ENCODE data around the gene SRSF3.

DNA sequence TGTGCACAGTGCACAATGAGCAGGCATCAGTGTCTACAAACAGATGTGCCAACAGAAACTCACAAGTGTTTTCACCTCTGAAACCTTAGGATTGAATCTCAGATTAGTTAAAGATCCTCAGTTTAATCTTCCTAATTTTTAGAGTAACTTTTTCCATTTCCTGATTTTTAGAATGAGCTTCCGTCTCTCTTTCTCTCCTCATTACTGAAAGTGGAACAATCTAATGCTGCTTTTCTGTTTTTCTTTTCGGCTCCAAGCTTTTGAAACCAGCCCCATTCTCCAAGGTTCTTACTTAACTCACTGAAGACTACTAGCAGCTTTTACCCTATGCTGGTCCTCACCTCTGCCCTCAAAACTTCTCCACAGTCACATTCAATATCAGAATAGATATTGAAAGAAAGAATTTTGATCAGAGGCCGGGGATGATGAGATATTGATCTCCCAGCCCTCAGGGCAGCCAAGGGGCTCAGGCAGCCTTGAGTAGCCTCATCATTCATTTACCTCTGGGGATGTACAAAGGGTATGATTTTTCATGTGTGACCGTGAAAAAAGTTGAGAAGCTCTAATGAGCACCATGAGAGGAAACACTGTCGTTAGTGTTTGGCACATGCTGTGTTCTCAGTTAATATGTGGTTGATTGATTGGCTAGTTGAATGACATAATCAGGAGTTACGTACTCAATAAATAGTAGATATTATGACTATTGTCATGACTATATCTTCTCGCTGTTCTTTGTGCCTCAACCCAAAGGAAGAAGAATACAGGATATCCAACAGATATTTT lies 35.0 kb upstream of the SRSF3 start:
- TF ChIP-seq, protein P1, sequence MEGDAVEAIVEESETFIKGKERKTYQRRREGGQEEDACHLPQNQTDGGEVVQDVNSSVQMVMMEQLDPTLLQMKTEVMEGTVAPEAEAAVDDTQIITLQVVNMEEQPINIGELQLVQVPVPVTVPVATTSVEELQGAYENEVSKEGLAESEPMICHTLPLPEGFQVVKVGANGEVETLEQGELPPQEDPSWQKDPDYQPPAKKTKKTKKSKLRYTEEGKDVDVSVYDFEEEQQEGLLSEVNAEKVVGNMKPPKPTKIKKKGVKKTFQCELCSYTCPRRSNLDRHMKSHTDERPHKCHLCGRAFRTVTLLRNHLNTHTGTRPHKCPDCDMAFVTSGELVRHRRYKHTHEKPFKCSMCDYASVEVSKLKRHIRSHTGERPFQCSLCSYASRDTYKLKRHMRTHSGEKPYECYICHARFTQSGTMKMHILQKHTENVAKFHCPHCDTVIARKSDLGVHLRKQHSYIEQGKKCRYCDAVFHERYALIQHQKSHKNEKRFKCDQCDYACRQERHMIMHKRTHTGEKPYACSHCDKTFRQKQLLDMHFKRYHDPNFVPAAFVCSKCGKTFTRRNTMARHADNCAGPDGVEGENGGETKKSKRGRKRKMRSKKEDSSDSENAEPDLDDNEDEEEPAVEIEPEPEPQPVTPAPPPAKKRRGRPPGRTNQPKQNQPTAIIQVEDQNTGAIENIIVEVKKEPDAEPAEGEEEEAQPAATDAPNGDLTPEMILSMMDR (IDR thresholded peaks at IDR 0.05 in 8 of 11, conservative IDR thresholded peaks at IDR 0.05 in 3 of 11) = no peak
- no peak for TF ChIP-seq POLR2AphosphoS5 (IDR thresholded peaks at IDR 0.05)
